CD4-positive, alpha-beta T cell (primary cell): ENCODE data around the gene EIF4E. TPM values are rescaled to one million over a fixed set of nuclear protein-coding genes. Genes with fewer than 3 reads are reported as not detected.

Experiments
- ATAC-seq: fragments of 200-7000 bp; cut with Tn5 transposase; one replicate; pipeline ENCODE4 v1.10.0; 2022; ENCODE audit warnings: mild to moderate bottlenecking; ENCODE audit not compliant: poor library complexity
- CTCF ChIA-PET: fragments of 350-600 bp; sonication (Branson Sonifier 250); formaldehyde crosslinking; loops from one replicate; lab custom pipeline; 2021; ENCODE audit warnings: antibody characterized with exemption, inconsistent platforms; lab: Charles Lee
- POLR2A ChIA-PET: fragments of 350-600 bp; sonication (Branson Sonifier 250); formaldehyde crosslinking; loops from one replicate; lab custom pipeline; 2021; ENCODE audit warnings: antibody characterized with exemption, inconsistent platforms; lab: Charles Lee
- DNase-seq, 14 experiments: peaks; one replicate each; pipeline ENCODE4 v3.0.0-alpha.2; 2013 to 2020; ENCODE audit warnings: mixed read lengths in 2 of 14
- H3K27ac ChIP-seq, 2 donors: one replicate each; pipeline versions ENCODE4 v1.5.1 to v1.7.0; 2013; ENCODE audit warnings: low read length in 2 of 2, low read depth in 1 of 2, mild to moderate bottlenecking in 1 of 2
- H3K27me3 ChIP-seq, 2 experiments: 1 replicate in 1 of 2; 2 replicates in 1 of 2; pipeline versions ENCODE4 v1.6.1 to v1.7.0; 2013; ENCODE audit warnings: low read length in 2 of 2, control low read depth in 1 of 2, mild to moderate bottlenecking in 1 of 2, moderate library complexity in 1 of 2; ENCODE audit not compliant: insufficient read depth in 2 of 2, control insufficient read depth in 1 of 2
- H3K36me3 ChIP-seq: one replicate; pipeline ENCODE4 v1.6.1; 2013; ENCODE audit warnings: low read length, control low read depth; ENCODE audit not compliant: insufficient read depth
- H3K4me1 ChIP-seq: one replicate; pipeline ENCODE4 v1.6.1; 2013; ENCODE audit warnings: low read length, control low read depth; ENCODE audit not compliant: insufficient read depth
- H3K4me3 ChIP-seq: one replicate; pipeline ENCODE4 v1.5.1; 2013; ENCODE audit warnings: mild to moderate bottlenecking, low read length, moderate library complexity
- H3K9me3 ChIP-seq, 2 experiments: 1 replicate in 1 of 2; 2 replicates in 1 of 2; pipeline versions ENCODE4 v1.6.1 to v1.7.0; 2013; ENCODE audit warnings: low read length in 2 of 2, mild to moderate bottlenecking in 2 of 2, control low read depth in 1 of 2, moderate library complexity in 1 of 2; ENCODE audit not compliant: control insufficient read depth in 1 of 2, insufficient read depth in 1 of 2
- H3K27ac Mint-ChIP-seq: one replicate; pipeline ENCODE4 v1.8.0; 2020; ENCODE audit warnings: mixed read lengths
- H3K27me3 Mint-ChIP-seq: one replicate; pipeline ENCODE4 v1.8.0; 2021; ENCODE audit warnings: mixed read lengths
- H3K36me3 Mint-ChIP-seq: one replicate; pipeline ENCODE4 v1.8.0; 2021; ENCODE audit warnings: low read depth, mixed read lengths
- H3K4me1 Mint-ChIP-seq: one replicate; pipeline ENCODE4 v1.8.0; 2021; ENCODE audit warnings: low read depth, mixed read lengths
- H3K4me3 Mint-ChIP-seq: one replicate; pipeline ENCODE4 v1.8.0; 2020; ENCODE audit warnings: mild to moderate bottlenecking, mixed read lengths
- H3K9me3 Mint-ChIP-seq: one replicate; pipeline ENCODE4 v1.8.0; 2020; ENCODE audit warnings: mixed read lengths
- intact Hi-C, 2 experiments: fragments of 100-400 bp; cut with DNase I in 1 of 2; cut with micrococcal nuclease in 1 of 2; formaldehyde crosslinking; loops; one replicate each; pipeline versions ENCODE4 v1.15.1 to v1.9.0; 2023 to 2025; cut with DNase I, micrococcal nuclease
- total RNA-seq, 174 experiments: library from RNA in 2 of 174; stranded (reverse) in 2 of 174; gene quantifications; one replicate each; pipeline ENCODE4 v1.2.3 and lab custom pipeline; 2021 to 2026
- TF ChIP-seq, protein P1 (sequence below): fragments of 200-600 bp; IDR thresholded peaks from one replicate; pipeline ENCODE4 v1.8.0; 2022; ENCODE audit warnings: antibody characterized with exemption, mild to moderate bottlenecking

The EIF4E gene
- total RNA-seq, 2 experiments from 2014 or later, result 47.2 to 49.2 TPM

DNA sequence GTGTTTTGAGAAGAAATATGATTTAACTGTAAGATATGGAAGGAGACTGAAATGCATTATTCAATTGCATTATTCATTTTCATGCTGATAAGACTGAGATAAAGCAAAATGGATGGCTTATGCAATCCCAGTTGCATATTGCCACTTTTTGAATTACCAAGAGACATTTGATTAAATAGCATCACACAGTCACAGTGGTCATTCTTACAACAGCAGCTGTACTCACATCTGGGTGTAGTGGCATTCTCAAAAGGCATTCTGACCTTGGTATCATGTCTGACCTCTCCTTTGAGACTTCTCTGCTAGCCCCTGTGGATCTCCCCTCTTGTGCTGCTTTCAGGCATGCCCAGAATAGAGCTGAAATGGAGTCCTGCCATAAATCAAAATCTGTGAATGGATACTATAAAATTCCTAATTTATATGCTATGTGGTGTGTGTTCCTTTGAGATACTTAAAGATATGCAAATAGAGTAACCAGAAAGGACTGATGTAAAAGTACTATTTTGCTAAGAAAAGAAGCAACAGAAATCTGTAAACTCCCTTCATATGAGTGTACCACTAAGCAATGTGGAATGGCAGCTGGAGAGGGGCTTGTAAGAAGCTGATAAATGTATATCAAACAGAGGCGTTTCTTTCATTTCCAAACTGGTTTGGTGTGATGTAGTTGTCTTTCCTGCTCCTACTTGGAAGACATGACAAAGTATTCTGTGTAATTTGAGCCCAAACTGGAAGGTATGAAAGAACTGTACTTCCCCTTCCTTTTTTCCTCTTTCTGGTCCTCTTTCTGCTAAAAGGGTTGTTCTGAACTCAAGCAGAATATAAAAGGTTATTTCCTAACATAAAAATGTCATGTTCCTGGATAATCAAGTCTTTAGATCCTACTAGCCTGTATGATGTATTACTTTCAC lies 41.2 kb upstream of the EIF4E start:
- no peak overlapping the region for H3K4me3 ChIP-seq
- H3K36me3 ChIP-seq, result no peaks in the 10 kb centered on the region
- no peaks in the 10 kb centered on the region for H3K4me1 ChIP-seq
- Mint-ChIP-seq H3K4me3 (no peak overlapping the region), H3K27me3 (no peaks in the 10 kb centered on the region), H3K27ac (no peak overlapping the region), H3K4me1 (no peaks in the 10 kb centered on the region), H3K36me3 (no peaks in the 10 kb centered on the region), H3K9me3 (no peaks in the 10 kb centered on the region)
- TF ChIP-seq, protein P1, sequence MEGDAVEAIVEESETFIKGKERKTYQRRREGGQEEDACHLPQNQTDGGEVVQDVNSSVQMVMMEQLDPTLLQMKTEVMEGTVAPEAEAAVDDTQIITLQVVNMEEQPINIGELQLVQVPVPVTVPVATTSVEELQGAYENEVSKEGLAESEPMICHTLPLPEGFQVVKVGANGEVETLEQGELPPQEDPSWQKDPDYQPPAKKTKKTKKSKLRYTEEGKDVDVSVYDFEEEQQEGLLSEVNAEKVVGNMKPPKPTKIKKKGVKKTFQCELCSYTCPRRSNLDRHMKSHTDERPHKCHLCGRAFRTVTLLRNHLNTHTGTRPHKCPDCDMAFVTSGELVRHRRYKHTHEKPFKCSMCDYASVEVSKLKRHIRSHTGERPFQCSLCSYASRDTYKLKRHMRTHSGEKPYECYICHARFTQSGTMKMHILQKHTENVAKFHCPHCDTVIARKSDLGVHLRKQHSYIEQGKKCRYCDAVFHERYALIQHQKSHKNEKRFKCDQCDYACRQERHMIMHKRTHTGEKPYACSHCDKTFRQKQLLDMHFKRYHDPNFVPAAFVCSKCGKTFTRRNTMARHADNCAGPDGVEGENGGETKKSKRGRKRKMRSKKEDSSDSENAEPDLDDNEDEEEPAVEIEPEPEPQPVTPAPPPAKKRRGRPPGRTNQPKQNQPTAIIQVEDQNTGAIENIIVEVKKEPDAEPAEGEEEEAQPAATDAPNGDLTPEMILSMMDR, result no peak
- POLR2A ChIA-PET, result no interaction called here
- H3K27me3 ChIP-seq, result no peaks in the 10 kb centered on the region
- CTCF ChIA-PET, result no interaction called here
- no peak overlapping the region for H3K27ac ChIP-seq
- no peaks in the 10 kb centered on the region for H3K9me3 ChIP-seq
- intact Hi-C loops, result no loop called here
- DNase-seq (no peak), ATAC-seq (no peak)

DNA sequence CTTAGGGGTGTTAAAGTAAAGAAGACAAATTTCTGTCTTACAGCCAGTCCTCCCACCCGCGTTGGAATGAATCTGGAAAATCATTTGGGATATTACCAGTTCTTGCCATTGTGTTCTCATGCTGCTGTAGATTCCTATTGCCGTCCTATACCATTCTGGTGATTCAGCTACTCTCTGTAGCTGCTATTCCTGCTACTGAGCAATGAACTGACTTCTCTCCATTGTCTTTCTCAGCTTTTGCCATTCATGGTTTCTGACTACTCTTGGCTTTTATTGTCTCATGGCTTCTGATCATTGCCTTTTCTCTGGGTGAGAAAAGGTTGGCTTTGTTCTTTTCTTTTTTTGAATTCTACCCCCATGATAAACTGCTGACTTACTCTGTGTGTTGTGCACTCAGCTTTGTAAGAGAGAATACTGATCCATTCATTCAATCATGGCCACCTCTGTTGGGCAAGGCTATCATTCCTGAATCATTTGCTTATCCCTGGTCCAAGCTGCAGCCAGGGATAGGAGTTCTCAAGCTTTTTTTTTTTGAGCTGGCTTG lies 38.9 kb upstream of the EIF4E start:
- no peaks in the 10 kb centered on the region for H3K4me1 Mint-ChIP-seq
- POLR2A ChIA-PET, result no interaction called here

DNA sequence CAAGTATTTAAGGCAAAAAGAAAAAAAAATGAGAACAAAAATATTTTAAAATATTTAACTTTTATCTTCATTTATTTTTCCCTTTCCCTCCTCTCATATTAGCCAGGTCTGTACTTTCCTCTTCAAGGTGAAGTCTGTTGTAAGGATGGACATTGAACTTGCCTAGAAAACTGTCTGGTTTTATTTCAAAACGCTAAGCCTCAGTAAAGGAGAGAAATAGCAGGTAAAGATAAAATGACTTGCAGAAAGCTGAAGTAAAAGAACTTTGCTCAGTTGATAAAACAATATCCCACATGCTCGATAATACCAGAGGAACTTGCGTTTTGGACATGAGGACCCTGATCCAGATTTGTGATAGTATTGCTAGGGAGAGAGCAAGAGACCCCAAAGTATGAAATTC lies 38.0 kb upstream of the EIF4E start:
- POLR2A ChIA-PET, result interaction anchor here (1.1 kb wide), 1 partner anchor 122 kb away, joined by 3 read pairs; the partner anchor contains the start of gene ADH5
- Mint-ChIP-seq H3K36me3 (no peaks in the 10 kb centered on the region), H3K27ac (no peak overlapping the region), H3K4me3 (no peak overlapping the region), H3K9me3 (no peaks in the 10 kb centered on the region), H3K27me3 (no peaks in the 10 kb centered on the region), H3K4me1 (no peaks in the 10 kb centered on the region)
- intact Hi-C loops, result no loop called here
- H3K27me3 ChIP-seq, result no peaks in the 10 kb centered on the region
- no peaks in the 10 kb centered on the region for H3K9me3 ChIP-seq
- H3K27ac ChIP-seq, result no peak overlapping the region
- no peak for ATAC-seq
- CTCF ChIA-PET, result no interaction called here
- TF ChIP-seq, protein P1, result no peak
- no peaks in the 10 kb centered on the region for H3K4me1 ChIP-seq
- no peak overlapping the region for H3K4me3 ChIP-seq
- no peak for DNase-seq
- H3K36me3 ChIP-seq, result no peaks in the 10 kb centered on the region

More for the DNA sequence above, 38.9 kb upstream of the EIF4E start:
- Mint-ChIP-seq H3K36me3 (no peaks in the 10 kb centered on the region), H3K4me3 (no peak overlapping the region), H3K27me3 (no peaks in the 10 kb centered on the region), H3K27ac (no peak overlapping the region), H3K9me3 (no peaks in the 10 kb centered on the region)
- no peak for ATAC-seq
- Histone ChIP-seq H3K27me3 (no peaks in the 10 kb centered on the region), H3K9me3 (no peaks in the 10 kb centered on the region), H3K27ac (no peak overlapping the region), H3K4me1 (no peaks in the 10 kb centered on the region), H3K4me3 (no peak overlapping the region), H3K36me3 (no peaks in the 10 kb centered on the region)
- intact Hi-C loops, result no loop called here
- DNase-seq, result no peak
- CTCF ChIA-PET, result interaction anchor here (1.2 kb wide), 1 partner anchor 18 kb away, joined by 4 read pairs; no protein-coding TSS in a partner anchor
- TF ChIP-seq, protein P1, result no peak
